Measurements from ENCODE around the gene ATG13. TPM values are rescaled to one million over a fixed set of nuclear protein-coding genes. Genes with fewer than 3 reads are reported as not detected.

The ATG13 gene
- total RNA-seq, 4 donors from 2014 or later = 56.4 to 125 (median 90.8) TPM

DNA sequence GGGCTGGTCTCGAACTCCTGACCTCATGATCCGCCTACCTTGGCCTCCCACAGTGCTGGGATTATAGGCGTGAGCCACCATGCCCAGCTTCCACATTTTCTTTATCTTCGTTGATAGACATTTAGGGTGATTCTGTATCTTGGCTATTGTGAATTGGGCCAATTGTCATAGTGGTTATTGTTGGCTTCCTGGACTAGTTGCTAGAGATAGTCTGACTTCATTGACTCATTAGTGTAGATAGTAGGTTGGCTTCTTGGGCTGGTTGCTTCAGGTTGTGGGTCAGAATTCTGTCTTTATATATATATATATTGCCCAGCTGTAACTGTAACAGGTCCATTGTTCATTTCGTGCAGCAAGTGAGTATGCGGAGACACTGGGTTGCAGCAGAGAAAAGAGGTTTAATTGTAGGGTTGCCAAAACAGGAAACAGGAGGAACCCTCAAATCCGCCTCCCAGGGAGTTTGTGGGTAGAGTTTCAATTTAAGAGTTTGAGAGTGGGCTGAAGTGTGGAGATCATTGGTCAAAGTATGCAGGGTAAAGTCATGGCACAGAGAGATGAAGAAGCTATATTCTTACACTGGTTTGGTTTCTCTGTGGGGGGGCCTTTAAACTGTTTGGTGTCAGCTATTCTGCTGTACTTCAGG is 22.0 kb downstream of the ATG13 start:
- no peak for TF ChIP-seq CTCF (IDR thresholded peaks at IDR 0.05; ENCODE audit: low read depth)

- TF ChIP-seq CTCF (IDR thresholded peaks at IDR 0.05; ENCODE audit: low read depth) = no peak
Observed at GRCh38 chr11:46640036-46640788, 22.9 kb downstream of the ATG13 start.

DNA sequence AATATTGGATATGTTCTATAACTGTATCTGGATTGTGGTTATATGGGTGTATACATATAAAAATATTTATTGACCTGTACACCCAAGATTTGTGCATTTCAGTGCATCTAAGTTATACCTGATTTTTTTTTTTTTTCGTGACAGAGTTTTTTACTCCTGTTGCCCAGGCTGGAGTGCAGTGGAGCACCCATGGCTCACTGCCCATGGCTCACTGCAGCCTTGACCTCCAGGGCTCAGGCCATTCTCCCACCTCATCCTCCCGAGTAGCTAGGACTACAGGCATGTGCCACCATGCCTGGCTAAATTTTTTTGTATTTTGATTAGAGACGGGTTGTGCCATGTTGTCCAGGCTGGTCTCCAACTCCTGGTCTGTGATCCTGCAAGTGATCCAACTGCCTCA is 24.3 kb downstream of the ATG13 start:
- no peak for TF ChIP-seq CTCF (IDR thresholded peaks at IDR 0.05; ENCODE audit: low read depth)

DNA sequence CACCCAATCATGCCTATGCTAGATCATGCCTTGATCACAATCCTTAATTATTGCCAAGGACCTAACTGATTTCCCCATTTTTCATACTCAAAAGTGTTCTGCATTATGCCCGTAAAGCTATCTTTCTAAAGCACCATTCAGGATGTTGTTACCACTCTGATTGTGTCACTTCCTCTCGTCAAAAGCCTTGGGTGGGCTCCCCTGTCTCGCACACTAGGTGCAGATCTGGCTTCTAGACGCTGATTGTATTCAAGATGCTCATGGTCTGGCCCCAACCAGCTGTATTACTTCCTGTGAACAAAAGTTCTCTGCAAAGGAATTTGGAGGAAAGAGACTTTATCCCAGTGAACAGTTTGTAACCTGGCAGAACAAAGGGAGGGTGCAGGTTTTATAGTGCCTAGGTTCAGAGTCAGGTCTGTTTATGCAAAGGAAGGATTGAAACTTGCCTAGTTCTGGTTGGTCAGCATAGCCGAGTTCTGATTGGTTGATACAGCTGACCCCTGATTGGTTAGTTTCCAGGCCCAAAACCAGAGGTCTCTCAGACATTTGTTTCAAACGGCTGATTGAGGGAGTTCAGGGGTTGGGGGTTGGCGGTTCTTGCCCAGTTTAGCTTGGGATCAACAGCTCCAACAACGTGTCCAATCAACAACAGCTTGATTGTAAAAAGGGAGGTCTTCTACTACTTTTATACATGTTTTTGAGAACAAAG is 25.4 kb downstream of the ATG13 start:
- no peak for TF ChIP-seq CTCF (IDR thresholded peaks at IDR 0.05; ENCODE audit: low read depth)

GRCh38 chr11:46643531-46643930 is 26.2 kb downstream of the ATG13 start:
- TF ChIP-seq CTCF (IDR thresholded peaks at IDR 0.05; ENCODE audit: low read depth) = no peak

DNA sequence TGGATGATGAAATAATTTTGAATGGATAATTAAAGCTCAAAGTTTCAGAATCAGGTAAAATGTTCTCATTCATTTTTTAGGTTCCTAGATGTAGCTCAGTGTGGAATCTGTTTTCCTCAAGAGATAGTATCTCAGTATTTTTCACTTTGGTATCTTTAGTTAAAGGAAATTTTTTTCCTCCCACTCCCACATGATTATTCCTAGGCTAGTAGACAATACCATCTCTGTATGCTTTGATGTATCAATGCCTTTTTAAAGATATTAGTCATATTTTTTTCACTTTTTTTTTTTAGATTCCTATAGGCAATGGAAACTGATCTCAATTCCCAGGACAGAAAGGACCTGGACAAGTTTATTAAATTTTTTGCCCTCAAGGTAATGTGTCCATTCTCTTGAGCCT is 26.6 kb downstream of the ATG13 start:
- TF ChIP-seq CTCF (IDR thresholded peaks at IDR 0.05; ENCODE audit: low read depth) = no peak

DNA sequence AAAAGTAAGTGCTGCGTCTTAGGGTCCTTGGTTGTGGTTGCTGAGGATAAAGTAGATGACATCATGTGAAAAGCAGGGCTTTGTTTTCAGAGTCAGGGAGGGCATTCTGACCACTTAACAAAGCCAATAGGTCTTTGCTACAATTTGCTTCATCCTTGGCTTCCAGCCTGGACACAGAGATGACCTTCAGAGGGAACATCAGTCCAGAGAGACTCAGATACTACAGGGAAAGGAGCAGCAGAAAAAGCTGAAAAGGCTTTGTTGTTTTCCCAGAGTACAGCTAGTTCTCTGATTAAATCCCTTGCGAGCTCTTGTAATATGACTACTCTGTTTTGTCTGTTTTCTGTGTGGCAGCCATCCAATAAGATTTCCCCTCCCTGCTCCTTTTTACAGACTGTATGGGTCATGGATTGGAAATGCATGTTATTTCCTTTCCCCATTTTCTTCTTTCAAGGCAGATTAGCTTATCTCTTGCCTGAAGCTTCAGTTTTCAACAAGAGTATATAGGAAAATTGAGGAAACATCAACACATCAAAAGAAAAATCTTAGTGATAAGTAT is 31.9 kb downstream of the ATG13 start:
- no peak for TF ChIP-seq CTCF (IDR thresholded peaks at IDR 0.05; ENCODE audit: low read depth)

All from subcutaneous adipose tissue (tissue), 4 donors.